ENCODE measurements around the gene FBN3. TPM values are rescaled to one million over a fixed set of nuclear protein-coding genes. Genes with fewer than 3 reads are reported as not detected.
"Not testable (repeated sequence)": the region's sequence is repeated elsewhere in the genome, so short reads cannot be mapped to it uniquely, and the experiment has no call there.

Gene FBN3
- total RNA-seq, 4 donors from 2014 or later, result 0.02 TPM; not detected in 3

GRCh38 chr19:8028951-8029491, 120.4 kb downstream of the FBN3 start:
- WGBS, 2 donors (ENCODE audit: low coverage in 1 of 2), result 11 to 52% methylated on average over 3 to 4 of the region's 12 CpGs
- ATAC-seq, result no peak
- Histone ChIP-seq H3K4me1 (no peaks in the 10 kb centered on the region), H3K9me3 (no peaks in the 10 kb centered on the region), H3K27me3 (peaks cover 14% of the 10 kb centered on the region), H3K36me3 (no peaks in the 10 kb centered on the region), H3K4me3 (no peak overlapping the region), H3K27ac (no peak overlapping the region)
- TF ChIP-seq POLR2A (IDR thresholded peaks at IDR 0.05), result no peak
- TF ChIP-seq CTCF (IDR thresholded peaks at IDR 0.05), result no peak
- no peak for TF ChIP-seq EP300 (IDR thresholded peaks at IDR 0.05)
- TF ChIP-seq POLR2AphosphoS5 (IDR thresholded peaks at IDR 0.05), result no peak

- 63% methylated on average over 5 of the region's 5 CpGs; no CpG with 5 or more reads in 1 of the 2 donors for WGBS, 2 donors (ENCODE audit: low coverage in 1 of 2)
- H3K4me1 ChIP-seq, result no peaks in the 10 kb centered on the region
- no peak for ATAC-seq
- no peaks in the 10 kb centered on the region for H3K9me3 ChIP-seq
- H3K27ac ChIP-seq, result no peak overlapping the region
- peaks cover 4% of the 10 kb centered on the region for H3K27me3 ChIP-seq
- H3K36me3 ChIP-seq, result no peaks in the 10 kb centered on the region
- no peak overlapping the region for H3K4me3 ChIP-seq
- TF ChIP-seq CTCF (IDR thresholded peaks at IDR 0.05), result no peak
- TF ChIP-seq POLR2AphosphoS5 (IDR thresholded peaks at IDR 0.05), result no peak
- TF ChIP-seq POLR2A (IDR thresholded peaks at IDR 0.05), result no peak
- no peak for TF ChIP-seq EP300 (IDR thresholded peaks at IDR 0.05)
Observed at GRCh38 chr19:8025316-8025715, 124.1 kb downstream of the FBN3 start.

- WGBS, 2 donors (ENCODE audit: low coverage in 1 of 2), result 71 to 87% methylated on average over 1 to 3 of the region's 3 CpGs
Observed at GRCh38 chr19:8024256-8024655, 125.1 kb downstream of the FBN3 start.

GRCh38 chr19:8023371-8023770, 126.0 kb downstream of the FBN3 start:
- WGBS, 2 donors (ENCODE audit: low coverage in 1 of 2), result 41 to 76% methylated on average over 4 to 5 of the region's 5 CpGs
- Histone ChIP-seq H3K27me3 (no peaks in the 10 kb centered on the region), H3K36me3 (no peaks in the 10 kb centered on the region), H3K27ac (no peak overlapping the region), H3K4me1 (no peaks in the 10 kb centered on the region), H3K9me3 (no peaks in the 10 kb centered on the region), H3K4me3 (no peak overlapping the region)
- TF ChIP-seq EP300 (IDR thresholded peaks at IDR 0.05) (no peak), POLR2AphosphoS5 (IDR thresholded peaks at IDR 0.05) (no peak)
- no peak for ATAC-seq

More at GRCh38 chr19:8024256-8024655, 125.1 kb downstream of the FBN3 start:
- H3K4me1 ChIP-seq, H3K36me3 ChIP-seq, H3K27ac ChIP-seq, H3K4me3 ChIP-seq, H3K27me3 ChIP-seq, ATAC-seq, H3K9me3 ChIP-seq: not testable (repeated sequence)

GRCh38 chr19:8022275-8022674, 127.1 kb downstream of the FBN3 start:
- Histone ChIP-seq H3K9me3 (no peaks in the 10 kb centered on the region), H3K36me3 (no peaks in the 10 kb centered on the region), H3K4me1 (no peaks in the 10 kb centered on the region), H3K4me3 (no peak overlapping the region), H3K27ac (no peak overlapping the region), H3K27me3 (no peaks in the 10 kb centered on the region)
- 58 to 70% methylated on average over 10 to 11 of the region's 13 CpGs for WGBS, 2 donors (ENCODE audit: low coverage in 1 of 2)
- TF ChIP-seq EP300 (IDR thresholded peaks at IDR 0.05) (no peak), CTCF (IDR thresholded peaks at IDR 0.05) (no peak), POLR2AphosphoS5 (IDR thresholded peaks at IDR 0.05) (no peak), POLR2A (IDR thresholded peaks at IDR 0.05) (no peak)
- ATAC-seq, result no peak

GRCh38 chr19:8021374-8021773, 128.0 kb downstream of the FBN3 start:
- Histone ChIP-seq H3K27me3 (no peaks in the 10 kb centered on the region), H3K36me3 (no peaks in the 10 kb centered on the region), H3K27ac (no peak overlapping the region), H3K4me3 (no peak overlapping the region), H3K9me3 (no peaks in the 10 kb centered on the region), H3K4me1 (no peaks in the 10 kb centered on the region)
- TF ChIP-seq EP300 (IDR thresholded peaks at IDR 0.05) (no peak), POLR2A (IDR thresholded peaks at IDR 0.05) (no peak), CTCF (IDR thresholded peaks at IDR 0.05) (no peak)
- WGBS, 2 donors (ENCODE audit: low coverage in 1 of 2), result 82 to 94% methylated on average over 4 to 5 of the region's 8 CpGs
- ATAC-seq, result no peak

Data from gastroesophageal sphincter (tissue), 4 donors.